HG02840 (cell line): ENCODE data around the gene EARS2.
"Not testable (repeated sequence)": the region's sequence is repeated elsewhere in the genome, so short reads cannot be mapped to it uniquely, and the experiment has no call there.

Source experiments
- ATAC-seq: cut with Tn5 transposase; IDR thresholded peaks from one replicate; pipeline ENCODE4 v1.9.1; 2021; ENCODE audit warnings: mild to moderate bottlenecking, moderate library complexity, moderate number of reproducible peaks; ENCODE audit not compliant: unreplicated experiment, low FRiP score

Gene EARS2

DNA sequence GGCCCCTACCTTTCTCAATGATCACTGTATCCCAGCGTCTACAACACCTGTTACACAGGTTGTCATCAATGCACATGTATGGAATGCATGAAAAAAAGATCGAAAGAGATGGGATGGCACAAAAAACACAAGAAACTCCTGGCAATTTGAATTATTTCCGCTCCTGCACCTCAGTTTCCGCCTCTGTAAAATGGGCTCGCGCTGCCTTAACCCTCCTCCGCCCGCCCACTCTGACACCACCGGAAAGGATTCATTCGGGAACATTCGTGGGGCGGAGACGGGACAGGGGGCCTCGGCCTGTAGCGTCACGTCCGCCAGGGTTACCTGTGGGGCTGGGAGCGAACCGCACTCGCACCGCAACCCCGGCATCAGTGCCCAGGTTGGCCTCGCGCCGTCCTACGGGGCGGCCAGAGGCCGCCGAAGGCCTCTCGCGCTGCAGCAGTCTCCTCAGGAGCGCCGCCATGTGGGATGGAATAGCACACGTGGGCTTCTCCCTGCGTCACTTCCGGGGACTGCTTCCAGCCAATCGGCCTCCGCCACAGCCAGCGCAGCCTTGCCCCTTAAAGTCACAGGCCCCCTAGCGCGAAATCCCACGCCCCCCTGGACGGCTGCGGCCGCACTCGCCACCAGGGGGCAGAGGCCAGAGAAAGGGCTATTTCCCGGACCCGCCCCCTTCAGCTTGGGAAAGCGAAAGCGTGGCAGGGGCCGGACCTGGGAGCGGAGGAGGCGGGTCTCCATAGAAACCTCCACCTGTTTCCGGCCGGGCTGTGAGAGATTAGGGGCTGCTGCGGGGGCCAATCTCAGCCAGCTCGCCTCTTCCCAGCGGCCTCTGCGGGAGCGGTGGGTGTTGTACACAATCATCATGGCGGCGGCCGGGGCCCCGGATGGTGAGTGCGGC is at the start of gene EARS2, which contains the start of gene UBFD1:
Gene EARS2 (minus strand): TSS at position 470 of the 898 bp plus-strand sequence. CDS start 7 bp downstream, at position 463.
Gene UBFD1 (plus strand): TSS at position 847 of the 898 bp plus-strand sequence. CDS start 16 bp downstream, at position 863.
- ATAC-seq = peak; percentile 94

DNA sequence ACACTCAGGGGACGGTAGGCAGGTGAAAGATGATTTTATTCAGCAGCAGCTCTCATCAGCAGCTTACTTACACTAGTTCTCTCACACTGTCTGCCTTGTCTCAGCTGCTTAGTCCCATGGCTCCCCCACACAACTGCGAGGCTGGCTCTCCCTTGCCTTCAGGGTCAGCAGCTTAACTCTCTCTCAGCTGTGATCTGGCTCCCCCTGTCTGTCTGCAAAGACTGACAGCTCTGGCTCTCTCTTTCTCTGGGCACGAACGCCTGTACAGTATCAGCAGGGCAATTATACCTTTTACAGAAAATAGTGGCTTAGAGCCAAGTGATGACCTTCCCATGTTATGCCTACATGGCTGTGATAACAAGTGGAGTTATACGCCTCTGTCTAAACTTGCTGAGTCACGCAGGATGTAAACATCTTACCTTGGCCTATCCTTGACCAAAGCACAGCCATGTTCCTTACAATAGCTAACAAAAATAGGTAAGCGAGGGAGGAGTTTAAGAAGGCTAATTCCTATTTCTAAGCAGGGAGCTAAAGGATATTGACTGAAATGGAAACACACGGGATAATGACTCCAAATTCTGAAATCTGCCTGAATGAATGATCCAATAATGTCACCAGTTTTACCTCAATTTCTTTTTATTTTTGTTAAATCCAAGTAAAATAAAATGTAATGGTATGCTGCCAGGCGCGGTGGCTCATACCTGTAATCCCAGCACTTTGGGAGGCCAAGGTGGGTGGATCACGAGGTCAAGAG is 40.0 kb upstream of the EARS2 start:
- ATAC-seq = no peak

DNA sequence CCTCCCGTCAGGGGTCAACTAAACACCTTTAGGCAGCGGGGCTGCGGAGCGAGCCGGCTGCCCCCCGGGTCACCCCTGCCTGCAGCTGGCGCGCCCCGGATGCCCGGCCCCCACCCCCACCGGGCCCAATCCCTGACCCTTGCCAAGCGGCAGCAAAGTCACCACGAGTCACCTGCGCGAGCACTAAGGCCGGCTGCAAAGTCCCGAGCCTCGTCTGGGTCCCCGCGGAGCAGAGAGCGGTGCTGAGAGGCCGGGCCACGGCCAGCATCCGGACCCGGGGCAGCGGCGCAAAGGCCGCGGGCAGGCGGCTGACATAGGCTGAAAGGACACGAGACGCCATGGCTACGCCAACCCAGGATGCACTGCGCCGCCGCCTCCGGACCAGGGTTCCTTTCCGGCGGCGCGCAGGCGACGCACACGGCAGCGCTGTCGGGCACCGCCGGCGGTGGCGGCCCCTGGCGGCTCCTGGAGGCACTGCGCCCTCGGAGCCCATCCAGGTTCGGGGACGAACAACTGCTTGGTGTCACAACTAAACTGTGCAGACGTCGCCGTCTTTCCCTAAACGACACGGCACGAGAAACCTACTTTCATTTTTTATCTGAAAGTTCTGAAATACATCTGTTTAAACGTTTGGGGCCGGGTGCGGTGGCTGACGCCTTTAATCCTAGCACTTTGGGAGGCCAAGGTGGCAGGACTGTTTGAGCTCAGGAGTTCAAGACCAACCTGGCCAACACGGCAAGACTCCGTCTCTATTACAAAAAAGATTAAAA is 39.0 kb upstream of the EARS2 start, which contains the start of gene NDUFAB1:
Gene NDUFAB1 (minus strand): TSS at position 366 of the 770 bp plus-strand sequence. CDS start 26 bp downstream, at position 340.
- ATAC-seq = peak; percentile 90

DNA sequence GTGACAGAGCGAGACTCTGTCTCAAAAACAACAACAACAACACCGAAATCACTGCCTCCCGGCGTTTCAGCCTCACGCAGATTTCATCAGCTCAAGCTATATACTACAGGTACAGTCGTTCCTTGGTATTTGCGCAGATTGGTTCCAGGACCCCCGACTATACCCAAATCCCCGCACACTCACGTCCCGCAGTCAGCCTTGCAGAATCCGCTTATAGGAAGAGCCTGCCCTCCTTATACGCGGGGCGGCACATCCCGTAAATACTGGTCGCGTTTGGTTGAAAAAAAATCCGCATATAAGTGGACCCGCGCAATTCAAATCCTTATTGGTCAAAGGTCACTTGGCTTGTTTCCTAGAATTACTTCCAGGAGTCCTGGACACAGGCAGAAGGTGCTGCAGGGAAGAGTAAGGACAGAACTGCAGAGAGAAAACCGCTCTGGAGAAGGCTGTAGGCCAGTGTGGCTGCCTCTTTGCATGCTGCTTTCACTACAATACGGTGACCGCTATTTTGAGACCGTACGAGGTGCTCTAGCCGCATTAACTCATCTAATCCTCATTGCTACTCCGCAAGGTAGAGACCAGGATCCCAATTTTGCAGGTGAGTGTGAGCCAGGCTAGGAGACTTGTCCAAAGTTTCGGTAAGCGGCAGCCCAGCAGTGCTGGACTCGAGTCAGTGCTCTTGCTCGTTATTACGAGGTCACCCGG is 38.2 kb upstream of the EARS2 start:
- no peak for ATAC-seq

DNA sequence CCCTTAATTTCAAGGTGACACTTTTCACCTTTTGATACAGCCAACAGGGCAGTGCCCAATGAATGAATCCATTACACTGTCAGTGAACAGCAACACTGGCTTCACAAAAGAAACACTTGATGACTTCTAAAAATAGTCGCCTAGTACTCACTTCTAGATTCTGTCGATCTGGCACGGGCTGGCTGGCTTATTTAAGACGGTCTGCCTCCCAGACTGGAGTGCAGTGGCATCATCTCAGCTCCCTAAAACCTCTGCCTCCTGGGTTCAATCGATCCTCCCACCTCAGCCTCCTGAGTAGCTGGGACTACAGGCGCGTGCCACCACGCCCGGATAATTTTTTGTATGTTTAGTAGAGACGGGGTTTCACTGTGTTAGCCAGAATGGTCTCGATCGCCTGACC is 37.0 kb upstream of the EARS2 start:
- ATAC-seq = no peak

DNA sequence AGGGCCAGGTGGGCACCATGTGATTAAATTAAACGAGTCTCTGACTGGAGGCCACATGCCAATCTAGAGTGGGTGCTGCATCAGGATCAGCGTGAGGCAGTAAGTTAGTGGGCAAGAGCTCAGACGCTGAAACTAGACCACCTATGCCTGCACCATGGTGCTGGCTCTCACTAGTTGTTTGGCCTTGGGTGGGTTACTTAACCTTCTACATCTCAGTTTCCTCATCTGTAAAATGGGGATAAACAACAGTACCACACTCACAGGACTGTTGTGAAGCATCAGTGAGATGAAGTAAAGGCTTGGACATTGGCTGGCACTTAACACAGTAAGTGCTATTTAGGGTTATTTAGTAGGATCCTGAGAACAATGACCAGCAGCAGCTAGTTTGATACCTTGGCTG is 33.0 kb upstream of the EARS2 start:
- ATAC-seq = no peak

DNA sequence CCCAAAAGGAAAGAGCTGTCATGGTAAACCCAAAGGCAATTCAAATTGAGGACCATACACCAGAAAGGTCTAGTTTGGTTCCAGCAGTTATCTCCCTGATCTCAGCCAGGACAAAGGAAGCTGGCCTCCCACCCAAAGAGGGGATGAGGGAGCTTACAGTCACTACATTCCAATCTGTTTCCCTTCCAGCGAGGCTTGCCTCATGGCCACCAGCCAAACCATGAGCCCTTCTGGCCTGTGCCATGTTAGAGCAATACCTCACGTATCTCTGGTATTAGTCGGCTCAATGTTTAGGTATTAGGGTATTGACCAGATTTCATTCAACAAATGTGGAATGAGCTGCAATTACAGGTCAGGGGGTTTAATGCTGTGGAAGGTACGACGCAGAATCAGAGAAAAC is 30.6 kb upstream of the EARS2 start:
- no peak for ATAC-seq

DNA sequence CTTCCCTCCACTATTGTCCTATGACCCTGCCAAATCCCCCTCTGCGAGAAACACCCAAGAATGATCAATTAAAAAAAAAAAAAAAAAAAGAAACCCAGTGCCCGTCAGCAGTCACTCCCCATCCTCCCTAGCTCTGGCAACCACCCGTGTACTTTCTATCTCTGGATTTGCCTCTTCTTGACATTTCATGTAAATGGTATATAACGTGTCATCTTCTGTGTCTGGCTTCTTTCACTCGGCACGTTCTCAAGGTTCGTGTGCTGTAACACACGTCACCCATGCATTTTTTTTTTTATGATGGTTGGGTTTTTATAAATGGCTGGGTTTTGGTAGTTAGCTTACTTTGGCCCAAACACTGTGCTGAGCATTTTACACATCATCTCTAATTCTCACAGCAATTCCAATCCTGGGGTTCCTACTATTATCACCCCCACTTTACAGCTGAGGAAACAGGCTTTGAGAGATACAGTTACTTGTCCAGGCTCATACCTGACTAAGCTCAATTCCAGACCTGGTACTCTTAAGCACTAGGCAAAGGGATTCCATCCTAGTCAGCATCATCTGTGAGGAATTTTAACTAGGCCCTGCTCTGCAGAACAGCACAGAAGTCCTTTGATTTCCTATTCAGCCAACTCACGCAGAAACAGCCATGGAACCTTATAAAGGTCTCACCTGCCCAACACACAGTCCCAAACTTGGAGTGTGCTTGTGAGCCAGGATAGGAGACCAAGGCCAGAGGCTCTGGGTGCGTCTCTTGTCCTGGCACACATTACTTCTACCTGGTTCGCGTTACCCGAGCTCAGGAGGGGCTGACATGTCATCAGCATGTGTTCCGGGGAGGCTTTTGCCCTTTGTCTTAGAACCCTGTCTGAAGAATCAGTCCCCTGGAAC is 27.3 kb upstream of the EARS2 start:
- ATAC-seq = no peak

DNA sequence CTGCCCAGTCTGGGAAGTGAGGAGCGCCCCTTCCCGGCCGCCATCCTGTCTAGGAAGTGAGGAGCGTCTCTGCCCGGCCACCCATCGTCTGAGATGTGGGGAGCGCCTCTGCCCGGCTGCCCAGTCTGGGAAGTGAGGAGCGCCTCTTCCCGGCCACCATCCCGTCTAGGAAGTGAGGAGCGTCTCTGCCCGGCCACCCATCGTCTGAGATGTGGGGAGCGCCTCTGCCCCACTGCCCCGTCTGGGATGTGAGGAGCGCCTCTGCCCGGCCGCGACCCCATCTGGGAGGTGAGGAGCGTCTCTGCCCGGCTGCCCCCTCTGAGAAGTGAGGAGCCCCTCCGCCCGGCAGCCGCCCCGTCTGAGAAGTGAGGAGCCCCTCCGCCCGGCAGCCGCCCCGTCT is 26.1 kb upstream of the EARS2 start:
- not testable (repeated sequence) for ATAC-seq

DNA sequence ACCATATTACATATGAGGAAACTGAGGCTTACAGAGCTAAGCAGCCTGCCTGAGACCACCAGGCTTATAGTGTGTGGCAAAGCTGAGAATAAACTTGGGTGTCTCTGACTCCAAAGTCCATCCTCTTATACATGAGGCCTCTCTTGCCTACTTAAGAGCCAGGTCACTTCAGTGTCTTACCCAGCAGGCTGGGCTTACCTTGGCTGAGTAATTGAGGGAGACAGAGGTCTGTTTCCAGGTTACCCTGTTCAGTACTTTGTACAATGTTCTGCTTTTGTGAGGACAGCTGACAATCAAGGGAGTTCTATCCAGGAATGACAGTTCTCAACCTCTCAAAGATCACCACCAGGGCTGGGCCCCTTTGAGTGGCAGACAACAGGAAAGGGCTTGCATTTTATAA is 24.6 kb upstream of the EARS2 start:
- no peak for ATAC-seq

DNA sequence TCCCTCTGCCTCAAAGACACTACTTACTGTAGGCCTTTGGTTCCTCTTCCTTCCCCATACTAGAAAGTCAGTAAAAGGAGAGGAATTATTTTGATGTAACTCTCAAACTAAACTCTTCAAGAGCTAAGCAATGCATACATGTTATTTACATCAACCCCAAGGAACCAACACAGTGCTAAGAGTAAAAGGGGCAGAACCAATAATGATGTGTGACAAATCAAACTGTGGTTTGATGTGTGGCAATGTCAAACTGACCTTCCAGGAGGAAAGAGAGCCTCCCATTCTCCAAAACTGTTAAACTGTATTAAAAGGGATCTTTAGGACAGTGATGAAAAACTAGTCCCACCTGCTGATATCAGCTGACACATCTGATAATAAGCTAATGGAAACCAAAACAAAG is 23.2 kb upstream of the EARS2 start:
- ATAC-seq = no peak

DNA sequence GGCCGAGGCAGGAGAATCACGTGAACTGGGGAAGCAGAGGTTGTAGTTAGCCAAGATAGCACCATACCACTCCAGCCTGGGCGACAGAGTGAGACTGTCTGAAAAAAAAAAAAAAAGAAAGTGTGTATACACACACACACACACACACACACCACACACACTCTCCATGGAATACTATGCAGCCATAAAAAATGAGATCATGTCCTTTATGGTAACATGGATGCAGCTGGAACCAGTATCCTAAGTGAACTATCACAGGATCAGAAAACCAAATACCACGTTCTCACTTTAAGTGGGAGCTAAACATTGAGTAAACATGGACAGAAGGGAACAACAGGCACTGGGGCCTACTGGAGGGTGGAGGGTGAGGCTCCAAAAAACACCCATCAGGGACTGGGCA is 22.2 kb upstream of the EARS2 start:
- no peak for ATAC-seq

DNA sequence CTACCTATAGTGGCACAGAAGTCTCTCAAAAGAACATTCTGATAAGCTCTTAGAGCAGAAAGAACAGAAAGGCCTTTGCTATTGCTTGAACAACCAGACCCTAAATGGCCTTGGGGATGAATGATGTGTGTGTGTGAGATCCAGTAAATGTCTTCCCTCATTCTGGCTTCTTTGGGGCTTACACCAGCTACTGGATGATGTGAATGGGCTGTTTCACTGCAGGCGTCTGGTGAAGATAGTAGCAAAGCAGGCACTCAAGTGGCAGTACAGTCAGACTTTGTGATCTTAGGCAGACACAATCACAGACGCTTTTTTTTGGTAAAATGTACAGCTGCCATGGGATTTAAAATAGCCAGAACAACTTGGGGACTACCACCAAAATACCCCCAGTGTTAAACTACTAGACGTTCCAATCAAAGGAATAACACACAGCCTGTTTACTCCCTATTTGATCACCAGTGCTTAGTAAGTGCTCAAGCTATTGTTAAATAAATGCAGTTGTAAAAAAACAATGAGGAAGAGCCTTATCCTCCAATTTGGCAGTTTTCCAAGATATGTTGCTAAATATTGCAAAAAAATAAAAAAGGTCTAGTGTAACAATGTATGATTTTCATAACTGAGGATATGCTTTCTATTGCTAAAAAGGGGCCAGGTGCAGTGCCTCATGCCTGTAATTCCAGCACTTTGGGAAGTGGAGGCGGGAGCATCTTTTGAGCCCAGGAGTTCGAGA is 21.1 kb upstream of the EARS2 start:
- ATAC-seq = no peak

DNA sequence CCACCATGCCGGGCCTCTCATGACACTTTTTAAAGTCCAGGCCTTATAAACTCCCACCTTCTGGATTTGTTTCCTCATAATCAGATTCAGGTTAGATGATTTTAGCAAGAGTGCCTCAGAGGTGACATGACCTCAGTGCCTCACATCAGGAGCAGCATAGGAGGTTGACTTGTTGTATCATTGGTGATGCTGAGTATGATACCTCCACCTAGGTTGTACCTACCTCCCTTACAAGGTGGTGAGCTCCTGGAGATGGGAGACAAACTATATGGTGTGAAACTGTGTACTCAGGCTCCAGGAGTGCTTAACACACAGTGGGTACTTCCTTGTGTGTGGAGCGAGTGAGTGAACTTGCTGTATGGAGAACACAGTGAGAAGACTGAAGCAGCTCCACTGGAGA is 20.3 kb upstream of the EARS2 start:
- ATAC-seq = no peak

DNA sequence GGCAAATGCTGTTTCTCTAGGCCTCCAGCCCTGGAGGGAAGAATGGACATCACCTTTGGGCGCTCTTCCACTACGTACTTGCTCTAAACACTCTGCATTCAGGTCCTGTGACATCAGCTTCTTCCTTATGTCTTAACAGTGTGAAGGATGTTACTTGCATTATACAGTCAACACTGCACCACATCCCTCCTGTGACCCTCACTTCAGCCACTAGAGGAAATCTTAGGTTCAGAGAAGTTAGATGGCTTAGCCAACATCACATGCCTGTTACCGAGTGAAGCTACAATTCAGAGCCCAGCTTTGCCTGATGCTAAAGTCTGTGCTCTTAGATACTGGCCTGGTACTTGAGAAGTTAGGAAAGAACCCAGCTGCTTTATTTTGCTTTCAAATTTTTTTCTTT is 18.7 kb upstream of the EARS2 start:
- no peak for ATAC-seq

DNA sequence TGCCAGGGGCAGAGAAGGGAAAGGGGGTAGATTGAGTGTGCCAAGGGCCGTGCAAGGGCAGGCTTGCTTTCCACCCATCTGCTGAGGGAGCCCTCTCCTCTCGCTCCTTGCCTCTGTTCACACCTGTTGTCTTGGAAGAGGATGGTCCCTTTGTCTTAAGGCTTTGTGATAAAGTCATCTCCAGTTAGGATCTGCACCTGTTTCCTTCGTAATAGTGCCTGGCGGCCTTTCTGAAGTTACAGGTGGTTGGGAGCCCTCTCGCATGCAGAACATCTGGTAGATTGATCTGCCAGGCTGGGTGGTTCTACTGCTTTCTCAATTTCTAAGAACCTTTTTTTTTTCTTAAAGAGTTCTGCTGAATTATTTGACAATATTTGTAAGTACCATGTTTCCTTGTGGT is 16.7 kb upstream of the EARS2 start:
- ATAC-seq = no peak

DNA sequence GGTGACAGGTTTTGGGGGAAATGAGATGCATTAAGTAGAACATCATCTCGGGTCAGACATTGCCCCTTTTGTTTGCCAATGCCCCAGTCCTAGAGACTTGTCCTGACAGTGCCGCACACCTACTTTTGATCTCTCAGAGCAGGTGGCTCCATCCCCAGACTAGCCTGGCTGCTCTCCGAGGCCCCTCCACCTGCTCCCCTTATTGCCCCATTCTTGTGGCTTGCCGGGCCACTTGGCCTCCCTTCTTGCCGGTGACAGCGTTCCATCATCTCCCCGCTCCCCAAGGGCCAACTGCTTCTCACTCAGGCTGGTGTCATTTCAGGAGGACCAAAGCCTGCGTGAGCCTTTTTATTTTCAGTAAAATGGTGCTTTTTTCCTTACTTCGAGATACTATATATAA is 15.2 kb upstream of the EARS2 start:
- no peak for ATAC-seq

DNA sequence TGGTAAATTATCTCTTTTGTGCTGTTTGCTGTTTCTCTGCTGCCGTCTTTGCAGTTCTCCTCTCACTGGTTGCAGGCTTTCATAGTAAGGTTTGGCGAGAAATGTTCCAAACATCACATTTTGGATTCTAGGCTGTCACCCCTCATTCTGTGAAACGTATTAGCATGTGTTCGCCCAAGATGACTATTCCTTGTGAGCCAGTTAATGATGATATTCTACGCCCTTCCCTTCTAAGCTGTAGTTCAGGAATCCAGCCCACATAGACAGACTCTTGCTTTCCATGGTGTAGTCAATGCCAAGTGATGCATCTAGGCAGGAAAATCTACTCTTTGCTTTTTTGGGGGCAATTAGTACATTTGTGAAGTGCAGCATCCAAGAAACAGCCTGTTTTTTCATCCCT is 14.7 kb upstream of the EARS2 start:
- no peak for ATAC-seq
